ENCODE results near the gene ADGRF5.

ADGRF5 gene

GRCh38 chr6:46900266-46900665 lies 21.5 kb downstream of the ADGRF5 start:
- no peak for TF ChIP-seq CTCF (IDR thresholded peaks at IDR 0.05; ENCODE audit: low read depth, low read length, missing control alignments)
- DNase-seq (ENCODE audit: extremely low read depth, low read depth) = no peak
- no peak overlapping the region for H3K4me3 ChIP-seq (replicated peaks; ENCODE audit: low read depth, low read length)

GRCh38 chr6:46899659-46900058 lies 22.1 kb downstream of the ADGRF5 start:
- no peak for TF ChIP-seq CTCF (IDR thresholded peaks at IDR 0.05; ENCODE audit: low read depth, low read length, missing control alignments)
- no peak for DNase-seq (ENCODE audit: extremely low read depth, low read depth)

GRCh38 chr6:46898006-46898405 lies 23.7 kb downstream of the ADGRF5 start:
- no peak for TF ChIP-seq CTCF (IDR thresholded peaks at IDR 0.05; ENCODE audit: low read depth, low read length, missing control alignments)
- H3K4me3 ChIP-seq (replicated peaks; ENCODE audit: low read depth, low read length) = no peak overlapping the region
- DNase-seq (ENCODE audit: extremely low read depth, low read depth) = no peak

More at GRCh38 chr6:46899659-46900058, 22.1 kb downstream of the ADGRF5 start:
- H3K4me3 ChIP-seq (replicated peaks; ENCODE audit: low read depth, low read length) = no peak overlapping the region

DNA sequence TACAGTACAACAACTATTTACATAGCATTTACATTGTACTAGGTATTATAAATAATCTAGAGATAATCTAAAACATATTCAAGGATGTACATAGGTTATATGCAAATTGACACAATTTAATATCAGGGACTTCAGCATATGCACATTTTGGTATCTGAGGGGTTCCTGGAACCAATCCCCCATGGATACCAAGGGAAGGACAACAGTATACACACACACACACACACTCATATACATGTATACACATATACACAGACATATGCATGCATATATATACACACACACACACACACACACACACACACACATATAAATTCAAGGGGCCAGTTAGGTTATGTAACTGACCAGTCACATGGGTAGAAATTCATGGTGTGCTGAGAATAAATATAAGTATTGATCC lies 24.9 kb downstream of the ADGRF5 start:
- no peak for TF ChIP-seq CTCF (IDR thresholded peaks at IDR 0.05; ENCODE audit: low read depth, low read length, missing control alignments)
- no peak for DNase-seq (ENCODE audit: extremely low read depth, low read depth)
- no peak overlapping the region for H3K4me3 ChIP-seq (replicated peaks; ENCODE audit: low read depth, low read length)

- TF ChIP-seq CTCF (IDR thresholded peaks at IDR 0.05; ENCODE audit: low read depth, low read length, missing control alignments) = no peak
- no peak for DNase-seq (ENCODE audit: extremely low read depth, low read depth)
- no peak overlapping the region for H3K4me3 ChIP-seq (replicated peaks; ENCODE audit: low read depth, low read length)
Observed at GRCh38 chr6:46895930-46896329, 25.8 kb downstream of the ADGRF5 start.

- H3K4me3 ChIP-seq (replicated peaks; ENCODE audit: low read depth, low read length) = no peak overlapping the region
- no peak for TF ChIP-seq CTCF (IDR thresholded peaks at IDR 0.05; ENCODE audit: low read depth, low read length, missing control alignments)
- no peak for DNase-seq (ENCODE audit: extremely low read depth, low read depth)
Observed at GRCh38 chr6:46894433-46894832, 27.3 kb downstream of the ADGRF5 start.

- no peak for DNase-seq (ENCODE audit: extremely low read depth, low read depth)
- no peak overlapping the region for H3K4me3 ChIP-seq (replicated peaks; ENCODE audit: low read depth, low read length)
- no peak for TF ChIP-seq CTCF (IDR thresholded peaks at IDR 0.05; ENCODE audit: low read depth, low read length, missing control alignments)
Observed at GRCh38 chr6:46893648-46894047, 28.1 kb downstream of the ADGRF5 start.
